HUES64 (cell line): ENCODE data around the gene MCTP2.

Source experiments
- H3K27ac ChIP-seq: 2 replicates; pipeline ENCODE4 v1.7.0; 2013; ENCODE audit warnings: low read depth, low read length, inconsistent platforms
- H3K27me3 ChIP-seq: 2 replicates; pipeline ENCODE4 v1.6.1; 2013; ENCODE audit warnings: mild to moderate bottlenecking, low read length; ENCODE audit not compliant: insufficient read depth
- H3K36me3 ChIP-seq: 2 replicates; pipeline ENCODE4 v1.6.1; 2013; ENCODE audit warnings: mild to moderate bottlenecking, low read length; ENCODE audit not compliant: insufficient read depth
- H3K4me1 ChIP-seq: 2 replicates; pipeline ENCODE4 v1.6.1; 2013; ENCODE audit warnings: mild to moderate bottlenecking, low read length, moderate library complexity; ENCODE audit not compliant: insufficient read depth
- H3K4me3 ChIP-seq: 2 replicates; pipeline ENCODE4 v1.5.1; 2013; ENCODE audit warnings: mild to moderate bottlenecking, low read length, moderate library complexity
- H3K9ac ChIP-seq: 2 replicates; pipeline ENCODE4 v1.6.1; 2013; ENCODE audit warnings: mild to moderate bottlenecking, low read depth, low read length
- H3K9me3 ChIP-seq: 2 replicates; pipeline ENCODE4 v1.6.1; 2013; ENCODE audit warnings: low read depth, low read length; ENCODE audit not compliant: insufficient read depth
- WGBS: fragments of 150-250, 120-280 bp; methylation state at CpG from one replicate; pipeline ENCODE4 v1.1.7; 2013; ENCODE audit warnings: missing lambda C conversion rate; 5-methylcytosine and 5-hydroxymethylcytosine counted together

Gene MCTP2

GRCh38 chr15:94455297-94455696 is 223.9 kb downstream of the MCTP2 start:
- H3K27ac ChIP-seq = no peak overlapping the region
- no peaks in the 10 kb centered on the region for H3K27me3 ChIP-seq
- no peak overlapping the region for H3K9ac ChIP-seq
- H3K4me1 ChIP-seq = peaks cover 2% of the 10 kb centered on the region; the same call in 1 of the 2 replicates
- H3K4me3 ChIP-seq = no peak overlapping the region
- H3K9me3 ChIP-seq = no peaks in the 10 kb centered on the region
- H3K36me3 ChIP-seq = no peaks in the 10 kb centered on the region
- 92% methylated on average over 9 of the region's 9 CpGs for whole genome bisulfite sequencing

- no peak overlapping the region for H3K4me3 ChIP-seq
- H3K9ac ChIP-seq = no peak overlapping the region
- H3K36me3 ChIP-seq = no peaks in the 10 kb centered on the region
- WGBS = 96% methylated on average over 4 of the region's 5 CpGs
- H3K9me3 ChIP-seq = no peaks in the 10 kb centered on the region
- no peak overlapping the region for H3K27ac ChIP-seq
- H3K4me1 ChIP-seq = peaks cover 8% of the 10 kb centered on the region; the same call in 1 of the 2 replicates
- H3K27me3 ChIP-seq = no peaks in the 10 kb centered on the region
Measured at GRCh38 chr15:94456226-94456625, 224.9 kb downstream of the MCTP2 start.

GRCh38 chr15:94457661-94458060 is 226.3 kb downstream of the MCTP2 start:
- H3K36me3 ChIP-seq = no peaks in the 10 kb centered on the region
- no peak overlapping the region for H3K27ac ChIP-seq
- WGBS = 96% methylated on average over 8 of the region's 8 CpGs
- no peaks in the 10 kb centered on the region for H3K27me3 ChIP-seq
- H3K9me3 ChIP-seq = no peaks in the 10 kb centered on the region
- H3K9ac ChIP-seq = no peak overlapping the region
- H3K4me3 ChIP-seq = no peak overlapping the region
- H3K4me1 ChIP-seq = peaks cover 8% of the 10 kb centered on the region; the same call in 1 of the 2 replicates

DNA sequence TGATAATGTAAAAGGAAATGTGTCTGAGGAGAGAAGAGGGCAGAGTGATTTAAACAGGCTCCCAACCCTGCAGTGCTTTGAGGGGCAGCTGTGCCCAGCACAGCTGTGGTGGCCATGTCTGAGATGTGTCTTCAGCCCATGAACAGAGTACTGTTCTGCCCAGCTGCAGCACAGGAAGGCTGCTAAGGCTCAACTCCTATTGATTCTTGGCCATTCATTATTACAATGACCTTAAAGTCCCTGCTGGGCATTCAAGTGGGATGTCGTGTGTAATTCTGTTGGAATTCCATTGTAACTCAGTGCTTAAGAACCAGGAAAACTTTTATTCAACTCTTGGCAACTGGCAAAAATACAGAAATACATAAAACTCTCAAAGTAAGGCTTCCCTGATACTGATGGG is 229.3 kb downstream of the MCTP2 start:
- Histone ChIP-seq H3K4me3 (no peak overlapping the region), H3K4me1 (peaks cover 8% of the 10 kb centered on the region; the same call in 1 of the 2 replicates), H3K27me3 (no peaks in the 10 kb centered on the region), H3K27ac (no peak overlapping the region), H3K9me3 (no peaks in the 10 kb centered on the region), H3K36me3 (no peaks in the 10 kb centered on the region), H3K9ac (no peak overlapping the region)
- WGBS = no CpG with 5 or more reads among the region's 1 CpG

GRCh38 chr15:94467034-94467433 is 235.7 kb downstream of the MCTP2 start:
- WGBS = 100% methylated on average over 1 of the region's 1 CpG
- Histone ChIP-seq H3K4me1 (no peaks in the 10 kb centered on the region), H3K27ac (no peak overlapping the region), H3K9ac (no peak overlapping the region), H3K4me3 (no peak overlapping the region), H3K27me3 (no peaks in the 10 kb centered on the region), H3K9me3 (no peaks in the 10 kb centered on the region), H3K36me3 (no peaks in the 10 kb centered on the region)

DNA sequence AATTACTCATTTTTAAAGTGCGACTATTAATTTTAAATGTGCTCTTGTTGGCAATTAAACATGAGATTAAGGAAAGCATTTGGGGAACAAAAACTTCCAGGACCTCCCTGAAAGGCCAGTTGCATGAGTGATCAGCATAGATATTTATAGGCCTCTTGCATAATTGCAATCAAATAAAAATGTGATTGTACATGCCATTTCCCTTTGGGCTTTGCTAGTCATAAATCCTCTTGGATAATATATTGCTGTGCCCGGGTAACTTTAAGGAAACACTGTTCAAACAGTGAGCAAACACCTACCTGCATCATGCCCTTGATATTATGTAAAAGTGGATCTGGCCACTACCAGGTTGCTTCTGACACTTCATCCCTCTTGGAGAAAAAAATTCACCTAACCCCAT is 239.1 kb downstream of the MCTP2 start:
- H3K36me3 ChIP-seq = no peaks in the 10 kb centered on the region
- H3K9ac ChIP-seq = no peak overlapping the region
- H3K27ac ChIP-seq = no peak overlapping the region
- H3K4me3 ChIP-seq = no peak overlapping the region
- H3K4me1 ChIP-seq = no peaks in the 10 kb centered on the region
- 94% methylated on average over 2 of the region's 2 CpGs for WGBS
- H3K27me3 ChIP-seq = no peaks in the 10 kb centered on the region
- no peaks in the 10 kb centered on the region for H3K9me3 ChIP-seq

DNA sequence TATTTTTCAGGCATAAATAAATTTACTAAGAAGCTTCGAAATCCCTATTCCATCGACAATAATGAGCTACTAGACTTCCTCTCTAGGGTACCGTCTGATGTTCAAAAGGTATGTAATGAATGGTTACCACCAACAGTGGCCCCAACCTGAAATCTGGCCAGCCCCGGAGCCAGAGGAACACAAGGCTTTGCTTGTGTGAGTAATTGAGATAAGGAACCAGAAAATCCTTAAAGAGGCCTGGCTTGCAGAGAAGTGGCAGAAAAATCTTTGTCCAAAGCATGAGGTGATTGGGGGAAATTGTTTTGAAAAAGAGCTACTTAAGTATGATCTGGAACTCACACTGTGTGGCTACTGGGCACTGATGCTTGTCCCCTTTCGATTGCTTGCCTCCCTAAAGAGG is 245.3 kb downstream of the MCTP2 start:
- Histone ChIP-seq H3K36me3 (no peaks in the 10 kb centered on the region), H3K27ac (no peak overlapping the region), H3K9me3 (no peaks in the 10 kb centered on the region), H3K9ac (no peak overlapping the region), H3K27me3 (no peaks in the 10 kb centered on the region), H3K4me1 (peaks cover 5% of the 10 kb centered on the region; the same call in 1 of the 2 replicates), H3K4me3 (no peak overlapping the region)
- WGBS = 88% methylated on average over 5 of the region's 5 CpGs

DNA sequence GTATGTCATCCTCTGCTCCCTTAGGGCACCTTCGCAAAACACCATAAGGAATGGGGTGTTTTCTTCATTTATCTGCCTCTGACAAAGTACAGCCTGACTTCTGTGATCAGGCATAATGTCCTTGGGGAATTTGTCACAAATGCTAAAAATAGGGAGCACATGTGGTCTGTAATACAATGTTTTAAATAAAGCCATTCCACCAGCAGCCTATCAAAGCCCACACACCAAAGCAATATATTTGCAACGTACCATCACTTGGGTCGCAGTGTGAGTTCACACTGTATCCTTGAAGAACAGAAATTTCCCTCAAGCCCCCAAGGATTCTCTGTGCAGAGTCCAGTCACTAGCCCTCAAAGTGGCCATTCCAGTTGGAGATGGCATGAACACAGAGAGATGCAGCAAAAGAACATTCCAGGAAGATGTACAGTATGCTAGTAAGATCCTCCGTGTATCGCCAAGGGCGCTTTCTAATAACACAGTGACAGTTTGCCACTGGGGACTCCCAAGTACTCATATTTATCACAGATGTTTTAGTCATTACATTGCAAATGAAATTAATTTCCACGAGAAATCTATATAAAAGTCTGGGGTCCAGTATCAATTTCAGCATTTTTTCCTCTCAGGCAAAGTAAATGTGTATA is 246.7 kb downstream of the MCTP2 start:
- no peaks in the 10 kb centered on the region for H3K27me3 ChIP-seq
- no peak overlapping the region for H3K4me3 ChIP-seq
- H3K9me3 ChIP-seq = no peaks in the 10 kb centered on the region
- no peaks in the 10 kb centered on the region for H3K36me3 ChIP-seq
- H3K4me1 ChIP-seq = peaks cover 5% of the 10 kb centered on the region; the same call in 1 of the 2 replicates
- no peak overlapping the region for H3K9ac ChIP-seq
- H3K27ac ChIP-seq = no peak overlapping the region
- WGBS = 96% methylated on average over 7 of the region's 7 CpGs

DNA sequence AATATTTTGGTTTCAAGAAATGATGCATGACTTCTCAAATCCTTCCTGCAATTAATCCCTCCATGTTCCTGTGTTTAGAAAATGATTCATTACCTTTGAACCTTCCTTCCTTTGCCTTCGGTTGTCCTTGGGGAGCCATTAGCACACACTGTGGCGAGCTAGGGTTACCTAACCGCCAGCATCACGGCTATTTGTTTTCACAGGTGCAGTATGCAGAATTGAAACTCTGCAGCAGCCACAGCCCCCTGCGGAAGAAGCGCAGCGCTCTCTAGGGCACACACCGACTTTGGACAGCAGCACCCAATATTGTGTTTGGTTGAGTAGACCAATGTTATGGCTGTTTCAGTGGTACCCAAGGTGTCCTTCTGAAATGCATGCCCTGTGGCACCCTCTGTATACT is 247.4 kb downstream of the MCTP2 start:
- Histone ChIP-seq H3K27me3 (no peaks in the 10 kb centered on the region), H3K4me1 (peaks cover 5% of the 10 kb centered on the region; the same call in 1 of the 2 replicates), H3K27ac (no peak overlapping the region), H3K4me3 (no peak overlapping the region), H3K9me3 (no peaks in the 10 kb centered on the region), H3K36me3 (no peaks in the 10 kb centered on the region), H3K9ac (no peak overlapping the region)
- 93% methylated on average over 8 of the region's 8 CpGs for WGBS

- Histone ChIP-seq H3K27me3 (no peaks in the 10 kb centered on the region), H3K9me3 (no peaks in the 10 kb centered on the region), H3K27ac (no peak overlapping the region), H3K9ac (no peak overlapping the region), H3K4me1 (peaks cover 5% of the 10 kb centered on the region; the same call in 1 of the 2 replicates), H3K4me3 (no peak overlapping the region), H3K36me3 (no peaks in the 10 kb centered on the region)
- WGBS = 94% methylated on average over 4 of the region's 4 CpGs
Measured at GRCh38 chr15:94480289-94480834, 249.0 kb downstream of the MCTP2 start.

- Histone ChIP-seq H3K4me1 (no peaks in the 10 kb centered on the region), H3K27me3 (no peaks in the 10 kb centered on the region), H3K27ac (no peak overlapping the region), H3K9me3 (no peaks in the 10 kb centered on the region), H3K9ac (no peak overlapping the region), H3K36me3 (no peaks in the 10 kb centered on the region), H3K4me3 (no peak overlapping the region)
- WGBS = 90% methylated on average over 3 of the region's 3 CpGs
Measured at GRCh38 chr15:94485148-94485719, 253.9 kb downstream of the MCTP2 start.
